Measurements from ENCODE around the gene SAFB. TPM values are rescaled to one million over a fixed set of nuclear protein-coding genes. Genes with fewer than 3 reads are reported as not detected.

SAFB gene
- polyA plus RNA-seq, 1 of the 3 experiments (the other 2 are of a cell fraction) = 90.0 TPM

- TF ChIP-seq CHD2 (IDR thresholded peaks at IDR 0.05; ENCODE audit: low read length, partially characterized antibody) = no peak
- TF ChIP-seq ELF1 (IDR thresholded peaks at IDR 0.05) = no peak
- no peak for TF ChIP-seq FOXJ3 (CRISPR knock-in tag; IDR thresholded peaks at IDR 0.05)
- no peak for TF ChIP-seq RCOR1 (IDR thresholded peaks at IDR 0.05; ENCODE audit: low read length)
Measured at GRCh38 chr19:5625641-5626040, 2.8 kb downstream of the SAFB start (continued).

DNA sequence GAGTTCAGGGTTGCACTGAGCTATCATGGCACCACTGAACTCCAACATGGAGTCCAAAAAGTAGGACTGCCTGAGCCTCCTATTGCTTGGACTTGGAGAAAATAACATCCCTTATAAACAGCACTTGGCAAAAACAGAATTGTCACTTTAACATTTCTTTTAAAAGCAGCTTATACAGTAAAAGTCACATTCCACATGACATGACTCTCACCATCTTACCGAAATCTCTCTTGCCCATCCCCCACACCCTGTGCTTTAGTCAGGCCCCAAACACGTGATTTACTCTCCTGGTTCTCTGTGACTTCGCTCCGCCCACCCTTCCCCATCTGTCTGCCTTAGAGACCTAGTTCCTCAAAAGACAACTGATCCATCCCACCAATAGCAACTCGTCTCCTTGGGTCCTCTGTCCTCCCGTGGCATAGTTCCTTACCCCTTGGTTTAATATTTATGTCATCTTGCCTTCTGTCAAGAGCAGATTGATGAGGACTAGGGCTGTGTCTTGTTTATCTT, 4.6 kb downstream of the SAFB start:
- Histone ChIP-seq H3K9me3 (no peaks in the 10 kb centered on the region), H3K36me3 (replicated peaks in 1 of 2; ENCODE audit: control insufficient read depth in 1 of 2, insufficient read depth in 2 of 2, low read length in 1 of 2) (peaks cover 47 to 66% of the 10 kb centered on the region in 2 experiments), H3K4me3 (ENCODE audit: low read depth in 2 of 2, low read length in 1 of 2) (no peak overlapping the region), H3K4me1 (ENCODE audit: control insufficient read depth in 1 of 2, insufficient read depth in 2 of 2, low read depth in 1 of 2, low read length in 1 of 2) (peaks cover 10 to 18% of the 10 kb centered on the region in 2 experiments; a peak in 2 of 4 replicates), H3K79me2 (ENCODE audit: insufficient read depth) (peaks cover 96% of the 10 kb centered on the region), H4K20me1 (ENCODE audit: insufficient read depth) (peaks cover 84% of the 10 kb centered on the region), H3K27ac (ENCODE audit: low read depth in 2 of 2, low read length in 1 of 2) (no peak overlapping the region), H3K4me2 (no peak overlapping the region), H2AFZ (ENCODE audit: low read depth) (no peak overlapping the region), H3F3A (replicated peaks; ENCODE audit: insufficient read depth) (no peaks in the 10 kb centered on the region), H3K27me3 (ENCODE audit: insufficient read depth) (no peaks in the 10 kb centered on the region), H3K9ac (no peak overlapping the region), H3K9me2 (no peaks in the 10 kb centered on the region)
- TF ChIP-seq, protein P1, sequence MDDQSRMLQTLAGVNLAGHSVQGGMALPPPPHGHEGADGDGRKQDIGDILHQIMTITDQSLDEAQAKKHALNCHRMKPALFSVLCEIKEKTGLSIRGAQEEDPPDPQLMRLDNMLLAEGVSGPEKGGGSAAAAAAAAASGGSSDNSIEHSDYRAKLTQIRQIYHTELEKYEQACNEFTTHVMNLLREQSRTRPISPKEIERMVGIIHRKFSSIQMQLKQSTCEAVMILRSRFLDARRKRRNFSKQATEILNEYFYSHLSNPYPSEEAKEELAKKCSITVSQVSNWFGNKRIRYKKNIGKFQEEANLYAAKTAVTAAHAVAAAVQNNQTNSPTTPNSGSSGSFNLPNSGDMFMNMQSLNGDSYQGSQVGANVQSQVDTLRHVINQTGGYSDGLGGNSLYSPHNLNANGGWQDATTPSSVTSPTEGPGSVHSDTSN (IDR thresholded peaks at IDR 0.05) = no peak
- TF ChIP-seq RCOR1 (IDR thresholded peaks at IDR 0.05; ENCODE audit: low read length) = no peak
- no peak for TF ChIP-seq MEF2A (IDR thresholded peaks at IDR 0.05; ENCODE audit: borderline replicate concordance, low read depth)
- no peak for TF ChIP-seq FOXM1 (IDR thresholded peaks at IDR 0.05; ENCODE audit: low read depth)
- TF ChIP-seq TCF12 (IDR thresholded peaks at IDR 0.05) = no peak
- TF ChIP-seq POLR2AphosphoS5 (IDR thresholded peaks at IDR 0.05; ENCODE audit: low read depth, low read length) = no peak
- no peak for TF ChIP-seq RXRA (IDR thresholded peaks at IDR 0.05; ENCODE audit: borderline replicate concordance, low read depth)
- TF ChIP-seq NFIC (IDR thresholded peaks at IDR 0.05; ENCODE audit: borderline replicate concordance) = no peak
- TF ChIP-seq GABPA (IDR thresholded peaks at IDR 0.05; ENCODE audit: low read depth) = no peak
- no peak for TF ChIP-seq JUND (IDR thresholded peaks at IDR 0.05)
- TF ChIP-seq SMC3 (IDR thresholded peaks at IDR 0.05; ENCODE audit: low read depth, low read length) = no peak
- TF ChIP-seq SIN3A (IDR thresholded peaks at IDR 0.05; ENCODE audit: borderline replicate concordance, low read depth, low read length) = no peak
- ChIA-PET POLR2A (interaction anchor here (0.6 kb wide), 1 partner anchor 1996 kb away, joined by 3 read pairs; no protein-coding TSS in a partner anchor), CTCF (no interaction called here)
- no peak for DNase-seq
- WGBS (ENCODE audit: low lambda C conversion rate) = 80% methylated on average over 6 of the region's 6 CpGs

DNA sequence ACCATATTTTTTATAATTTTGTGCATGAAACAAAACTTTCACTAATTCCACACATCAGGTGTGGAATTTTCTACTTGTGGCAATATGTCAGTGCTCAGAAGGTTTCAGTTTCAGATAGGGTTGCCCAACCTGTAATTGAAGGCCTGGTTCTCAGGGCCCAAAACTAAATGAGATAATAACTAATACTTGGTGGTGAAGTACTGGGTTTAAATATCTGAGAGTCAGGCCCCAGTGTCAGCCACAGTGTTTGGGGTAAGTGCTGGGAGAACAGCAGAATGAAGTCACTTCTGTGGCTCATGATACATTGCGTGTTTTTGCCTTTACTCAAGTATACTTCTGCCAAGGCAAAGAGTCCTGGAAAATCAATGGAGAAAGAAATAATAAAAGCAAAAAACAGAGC, 5.6 kb downstream of the SAFB start:
- Histone ChIP-seq H2AFZ (ENCODE audit: low read depth) (no peak overlapping the region), H3K9me2 (no peaks in the 10 kb centered on the region), H3K4me3 (ENCODE audit: low read depth in 2 of 2, low read length in 1 of 2) (no peak overlapping the region), H3K4me2 (no peak overlapping the region), H3K36me3 (replicated peaks in 1 of 2; ENCODE audit: control insufficient read depth in 1 of 2, insufficient read depth in 2 of 2, low read length in 1 of 2) (peaks cover 47 to 66% of the 10 kb centered on the region in 2 experiments), H3K9me3 (no peaks in the 10 kb centered on the region), H3F3A (replicated peaks; ENCODE audit: insufficient read depth) (no peaks in the 10 kb centered on the region), H3K9ac (no peak overlapping the region), H3K27ac (ENCODE audit: low read depth in 2 of 2, low read length in 1 of 2) (no peak overlapping the region), H4K20me1 (ENCODE audit: insufficient read depth) (peaks cover 93% of the 10 kb centered on the region), H3K79me2 (ENCODE audit: insufficient read depth) (peaks cover 100% of the 10 kb centered on the region), H3K27me3 (ENCODE audit: insufficient read depth) (no peaks in the 10 kb centered on the region), H3K4me1 (ENCODE audit: control insufficient read depth in 1 of 2, insufficient read depth in 2 of 2, low read depth in 1 of 2, low read length in 1 of 2) (peaks cover 10 to 18% of the 10 kb centered on the region in 2 experiments; a peak in 2 of 4 replicates)
- WGBS (ENCODE audit: low lambda C conversion rate) = 100% methylated on average over 1 of the region's 1 CpG
- ChIA-PET POLR2A (no interaction called here), CTCF (no interaction called here)
- DNase-seq = no peak
- TF ChIP-seq FOXJ3 (CRISPR knock-in tag; IDR thresholded peaks at IDR 0.05) (no peak), RAD21 (IDR thresholded peaks at IDR 0.05; ENCODE audit: low read length) (no peak), JUND (IDR thresholded peaks at IDR 0.05) (no peak), GATA2 (CRISPR knock-in tag; IDR thresholded peaks at IDR 0.05) (no peak), NRF1 (IDR thresholded peaks at IDR 0.05; ENCODE audit: low read depth, low read length) (no peak)
- TF ChIP-seq, protein P2, sequence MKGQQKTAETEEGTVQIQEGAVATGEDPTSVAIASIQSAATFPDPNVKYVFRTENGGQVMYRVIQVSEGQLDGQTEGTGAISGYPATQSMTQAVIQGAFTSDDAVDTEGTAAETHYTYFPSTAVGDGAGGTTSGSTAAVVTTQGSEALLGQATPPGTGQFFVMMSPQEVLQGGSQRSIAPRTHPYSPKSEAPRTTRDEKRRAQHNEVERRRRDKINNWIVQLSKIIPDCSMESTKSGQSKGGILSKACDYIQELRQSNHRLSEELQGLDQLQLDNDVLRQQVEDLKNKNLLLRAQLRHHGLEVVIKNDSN (IDR thresholded peaks at IDR 0.05; ENCODE audit: borderline replicate concordance, low read depth) = no peak
